ENCODE data around the gene NUP153. TPM values are rescaled to one million over a fixed set of nuclear protein-coding genes. Genes with fewer than 3 reads are reported as not detected.

NUP153 gene
- total RNA-seq, 1 donor from 2014 or later: 39.0 TPM

GRCh38 chr6:17600527-17601385, 106.0 kb downstream of the NUP153 start:
- no peak for TF ChIP-seq CTCF (IDR thresholded peaks at IDR 0.05; ENCODE audit: unreplicated experiment)
- H3K27me3 Mint-ChIP-seq (ENCODE audit: unreplicated experiment): peaks cover 8% of the 10 kb centered on the region
- peak; percentile 47 for DNase-seq (ENCODE audit: low spot score)
- peaks cover 8% of the 10 kb centered on the region for H3K36me3 Mint-ChIP-seq (ENCODE audit: low read depth, unreplicated experiment)
- H3K4me1 Mint-ChIP-seq (ENCODE audit: unreplicated experiment): peaks cover 5% of the 10 kb centered on the region
- peak overlapping the region; percentile 93 for H3K4me3 Mint-ChIP-seq (ENCODE audit: unreplicated experiment)
- H3K9me3 Mint-ChIP-seq (ENCODE audit: unreplicated experiment): no peaks in the 10 kb centered on the region
- no peak overlapping the region for H3K27ac Mint-ChIP-seq (ENCODE audit: unreplicated experiment)

DNA sequence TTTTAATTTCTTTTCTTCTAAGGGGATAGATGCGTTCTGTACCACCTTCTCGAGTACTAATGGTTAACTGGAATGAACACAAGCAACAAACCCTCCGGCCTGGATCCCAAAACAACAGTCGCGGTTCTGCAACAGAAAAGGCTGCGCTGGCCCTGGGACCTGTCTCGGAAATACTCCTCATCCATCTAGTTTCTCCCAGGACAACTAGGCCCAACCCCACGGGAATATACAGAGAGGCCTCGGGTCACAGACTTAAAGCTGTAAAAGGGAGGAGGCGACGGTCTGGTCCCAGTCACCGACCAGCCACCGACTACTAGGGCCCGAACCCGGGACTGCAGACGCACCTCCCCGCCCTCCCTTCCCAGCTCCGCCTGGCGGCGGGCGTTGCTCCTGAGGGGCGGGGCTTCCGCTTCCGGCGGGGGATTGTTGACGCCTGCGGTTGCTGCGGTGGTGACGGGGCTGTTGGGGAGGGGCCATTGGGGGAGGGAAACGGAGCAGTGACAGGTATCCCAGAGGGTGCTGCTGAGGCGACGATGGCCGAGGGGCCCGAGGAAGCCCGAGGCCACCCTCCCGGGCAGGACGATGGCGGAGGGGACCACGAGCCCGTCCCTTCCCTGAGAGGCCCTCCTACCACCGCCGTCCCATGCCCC, 106.7 kb downstream of the NUP153 start, which contains the start of gene FAM8A1:
Gene FAM8A1, plus strand, starts transcription at position 426 of the 650 bp plus-strand sequence. Its CDS starts 108 bp downstream, at position 534.
- Mint-ChIP-seq H3K4me1 (ENCODE audit: unreplicated experiment) (peaks cover 5% of the 10 kb centered on the region), H3K27me3 (ENCODE audit: unreplicated experiment) (peaks cover 8% of the 10 kb centered on the region), H3K27ac (ENCODE audit: unreplicated experiment) (peak within 1 kb of the TSS; percentile 78), H3K36me3 (ENCODE audit: low read depth, unreplicated experiment) (peaks cover 8% of the 10 kb centered on the region), H3K4me3 (ENCODE audit: unreplicated experiment) (peak within 1 kb of the TSS; percentile 93), H3K9me3 (ENCODE audit: unreplicated experiment) (no peaks in the 10 kb centered on the region)
- peak; percentile 21 for TF ChIP-seq CTCF (IDR thresholded peaks at IDR 0.05; ENCODE audit: unreplicated experiment)
- DNase-seq (ENCODE audit: low spot score): peak; percentile 93

GRCh38 chr6:17596085-17596484, 110.6 kb downstream of the NUP153 start:
- H3K4me3 Mint-ChIP-seq (ENCODE audit: unreplicated experiment): no peak overlapping the region
- H3K36me3 Mint-ChIP-seq (ENCODE audit: low read depth, unreplicated experiment): no peaks in the 10 kb centered on the region
- DNase-seq (ENCODE audit: low spot score): no peak
- peaks cover 1% of the 10 kb centered on the region for H3K27me3 Mint-ChIP-seq (ENCODE audit: unreplicated experiment)
- no peaks in the 10 kb centered on the region for H3K9me3 Mint-ChIP-seq (ENCODE audit: unreplicated experiment)
- TF ChIP-seq CTCF (IDR thresholded peaks at IDR 0.05; ENCODE audit: unreplicated experiment): no peak
- peaks cover under 1% of the 10 kb centered on the region for H3K4me1 Mint-ChIP-seq (ENCODE audit: unreplicated experiment)
- H3K27ac Mint-ChIP-seq (ENCODE audit: unreplicated experiment): no peak overlapping the region

GRCh38 chr6:17593246-17593645, 113.5 kb downstream of the NUP153 start:
- Mint-ChIP-seq H3K27me3 (ENCODE audit: unreplicated experiment) (no peaks in the 10 kb centered on the region), H3K27ac (ENCODE audit: unreplicated experiment) (no peak overlapping the region), H3K9me3 (ENCODE audit: unreplicated experiment) (no peaks in the 10 kb centered on the region), H3K4me3 (ENCODE audit: unreplicated experiment) (no peak overlapping the region), H3K4me1 (ENCODE audit: unreplicated experiment) (no peaks in the 10 kb centered on the region), H3K36me3 (ENCODE audit: low read depth, unreplicated experiment) (no peaks in the 10 kb centered on the region)
- DNase-seq (ENCODE audit: low spot score): no peak
- TF ChIP-seq CTCF (IDR thresholded peaks at IDR 0.05; ENCODE audit: unreplicated experiment): no peak

- Mint-ChIP-seq H3K27me3 (ENCODE audit: unreplicated experiment) (no peaks in the 10 kb centered on the region), H3K4me3 (ENCODE audit: unreplicated experiment) (no peak overlapping the region), H3K4me1 (ENCODE audit: unreplicated experiment) (no peaks in the 10 kb centered on the region), H3K36me3 (ENCODE audit: low read depth, unreplicated experiment) (no peaks in the 10 kb centered on the region), H3K27ac (ENCODE audit: unreplicated experiment) (no peak overlapping the region), H3K9me3 (ENCODE audit: unreplicated experiment) (no peaks in the 10 kb centered on the region)
- TF ChIP-seq CTCF (IDR thresholded peaks at IDR 0.05; ENCODE audit: unreplicated experiment): no peak
- DNase-seq (ENCODE audit: low spot score): no peak
These were observed 115.4 kb downstream of the NUP153 start for GRCh38 chr6:17591287-17591686.

Measured in endothelial cell (in vitro differentiated cells).